C4-2B (cell line): ENCODE measurements around the gene SLC24A4.

Source experiments
- ZFX ChIP-seq: fragments of 450-650 bp; IDR thresholded peaks from 2 replicates; pipeline ENCODE4 v1.6.1; 2017
- TF ChIP-seq, protein P1 (sequence below): fragments of 450-650 bp; conservative IDR thresholded peaks from 2 replicates; pipeline ENCODE4 v1.5.1; 2017; ENCODE audit warnings: mild to moderate bottlenecking

DNA sequence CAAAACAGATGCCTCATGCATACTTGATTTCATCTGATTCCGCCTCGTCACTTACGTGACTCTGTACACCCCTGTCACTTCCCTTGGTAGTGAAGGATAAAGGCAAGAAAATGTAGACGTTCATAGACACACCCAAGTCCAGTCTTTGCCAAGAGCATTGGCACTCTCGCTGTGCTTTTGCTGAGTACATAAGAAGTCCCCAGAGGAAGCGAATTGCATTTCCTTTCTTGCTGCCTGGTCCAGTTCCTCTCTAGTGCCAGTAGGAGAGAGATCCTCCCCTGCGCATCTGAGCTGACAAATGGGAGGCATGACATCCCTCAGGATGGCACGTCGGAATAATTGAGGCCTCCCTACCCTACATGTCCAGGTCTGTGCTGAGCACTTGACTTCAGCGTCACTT lies 169.3 kb downstream of the SLC24A4 start:
- TF ChIP-seq, protein P1, sequence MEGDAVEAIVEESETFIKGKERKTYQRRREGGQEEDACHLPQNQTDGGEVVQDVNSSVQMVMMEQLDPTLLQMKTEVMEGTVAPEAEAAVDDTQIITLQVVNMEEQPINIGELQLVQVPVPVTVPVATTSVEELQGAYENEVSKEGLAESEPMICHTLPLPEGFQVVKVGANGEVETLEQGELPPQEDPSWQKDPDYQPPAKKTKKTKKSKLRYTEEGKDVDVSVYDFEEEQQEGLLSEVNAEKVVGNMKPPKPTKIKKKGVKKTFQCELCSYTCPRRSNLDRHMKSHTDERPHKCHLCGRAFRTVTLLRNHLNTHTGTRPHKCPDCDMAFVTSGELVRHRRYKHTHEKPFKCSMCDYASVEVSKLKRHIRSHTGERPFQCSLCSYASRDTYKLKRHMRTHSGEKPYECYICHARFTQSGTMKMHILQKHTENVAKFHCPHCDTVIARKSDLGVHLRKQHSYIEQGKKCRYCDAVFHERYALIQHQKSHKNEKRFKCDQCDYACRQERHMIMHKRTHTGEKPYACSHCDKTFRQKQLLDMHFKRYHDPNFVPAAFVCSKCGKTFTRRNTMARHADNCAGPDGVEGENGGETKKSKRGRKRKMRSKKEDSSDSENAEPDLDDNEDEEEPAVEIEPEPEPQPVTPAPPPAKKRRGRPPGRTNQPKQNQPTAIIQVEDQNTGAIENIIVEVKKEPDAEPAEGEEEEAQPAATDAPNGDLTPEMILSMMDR = no peak
- no peak for TF ChIP-seq ZFX
